Suppressor macrophage treated with lipopolysaccharide for 4 hours (primary cell): ENCODE measurements around the gene C19orf85.
"Not testable (repeated sequence)": the region's sequence is repeated elsewhere in the genome, so short reads cannot be mapped to it uniquely, and the experiment has no call there.

ENCODE experiments used
- DNase-seq: peaks from one replicate; pipeline ENCODE4 v3.0.0-alpha.2; 2020

Gene C19orf85

DNA sequence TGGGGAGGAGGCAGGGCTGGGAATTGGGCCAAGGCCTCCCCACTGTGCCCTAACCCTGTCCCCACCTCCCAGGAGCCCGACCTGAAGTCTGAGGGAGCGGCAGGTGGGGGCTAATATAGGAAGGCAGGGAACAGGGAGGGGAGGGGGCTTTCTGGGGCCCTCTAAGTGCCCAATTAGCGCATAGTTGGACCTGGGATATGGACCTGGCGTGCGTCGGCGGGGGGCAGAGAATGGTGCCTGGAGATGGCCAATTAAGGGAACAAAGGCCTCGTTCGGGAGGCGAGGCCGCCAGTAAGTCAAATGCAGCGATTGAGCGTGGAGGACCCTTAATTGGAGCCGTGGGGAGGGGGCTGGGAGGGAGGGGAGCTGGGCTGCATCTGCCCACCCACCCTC lies at the start of gene C19orf85:
Gene C19orf85, minus strand, starts transcription at position 90 of the 393 bp plus-strand sequence. CDS start 197 bp downstream, outside the sequence.
- no peak for DNase-seq

DNA sequence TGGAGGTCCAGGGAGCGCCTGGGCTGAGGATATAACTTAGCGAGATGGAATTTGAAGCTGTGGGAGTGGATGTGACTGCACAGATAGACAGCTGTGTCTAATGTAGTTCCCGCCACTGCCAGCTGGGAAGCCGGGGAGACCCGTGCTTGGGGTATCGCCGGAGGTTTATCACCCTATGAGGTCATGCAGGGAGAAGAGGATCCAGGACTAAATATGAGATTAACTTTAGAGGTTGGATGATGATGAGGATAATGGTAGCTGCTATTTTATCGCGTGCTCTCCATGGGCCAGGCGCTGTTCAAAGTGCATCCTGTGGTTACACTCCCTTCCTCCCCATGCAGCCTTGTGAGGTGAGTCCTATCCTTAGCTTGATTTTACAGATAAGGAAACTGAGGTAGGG lies 43.6 kb upstream of the C19orf85 start:
- no peak for DNase-seq

- no peak for DNase-seq
Observed at GRCh38 chr19:55504981-55505380, 40.4 kb upstream of the C19orf85 start.

GRCh38 chr19:55504252-55504603 lies 39.7 kb upstream of the C19orf85 start:
- DNase-seq: no peak

DNA sequence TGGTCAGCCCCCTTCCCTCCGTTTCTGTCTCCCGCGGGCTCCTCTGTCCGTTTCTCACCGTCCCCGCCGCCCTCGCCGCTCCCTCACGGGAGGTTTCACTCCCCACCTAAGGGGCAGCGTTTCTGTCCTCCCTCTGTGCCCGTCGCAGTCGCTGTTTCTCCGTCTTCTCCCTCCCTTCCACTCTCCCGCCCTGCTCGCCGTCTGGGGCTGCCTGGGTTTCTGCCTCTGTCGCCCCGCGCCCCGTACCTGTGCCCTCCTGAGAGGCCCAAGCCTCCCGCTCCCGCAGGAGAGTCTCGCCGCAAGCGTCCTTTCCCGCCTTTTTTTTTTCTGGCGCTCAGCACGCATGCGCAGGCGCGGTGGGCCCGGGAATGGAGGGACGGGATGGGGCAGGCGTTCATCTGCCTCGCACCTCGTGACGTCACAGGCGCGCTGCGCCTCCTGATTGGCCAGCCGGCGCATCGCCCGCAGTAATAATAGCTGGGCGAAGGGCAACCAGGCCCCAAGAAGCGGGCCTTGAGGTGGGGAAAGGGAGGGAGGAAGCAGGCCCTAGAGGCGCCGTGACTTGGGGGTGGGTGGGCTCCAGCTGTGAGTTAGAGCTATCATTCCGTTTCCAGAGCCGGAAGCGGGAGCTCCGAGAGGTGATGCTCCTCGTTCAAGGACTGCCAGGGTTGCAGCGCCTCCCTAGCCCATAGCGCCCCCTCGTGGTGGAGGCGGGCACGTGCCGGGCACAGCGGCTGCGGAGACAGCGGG lies 39.1 kb upstream of the C19orf85 start:
- DNase-seq: peak; percentile 96

DNA sequence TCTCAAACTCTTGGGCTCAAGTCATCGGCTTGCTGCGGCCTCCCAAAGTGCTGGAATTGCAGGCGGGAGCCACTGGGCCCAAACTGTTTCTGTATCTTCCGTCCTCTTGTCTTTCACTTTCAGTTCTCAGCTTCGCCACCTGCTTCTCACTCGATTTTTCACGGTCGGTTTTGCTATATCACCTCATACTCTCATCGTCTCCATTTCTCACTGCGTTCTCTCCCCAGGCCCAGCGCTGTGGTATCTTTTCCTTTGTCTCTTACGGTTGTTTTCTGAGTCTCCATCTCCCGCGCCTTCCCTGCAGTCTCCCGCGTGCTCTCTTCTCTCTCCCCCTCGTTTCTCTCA lies 38.6 kb upstream of the C19orf85 start:
- no peak for DNase-seq

DNA sequence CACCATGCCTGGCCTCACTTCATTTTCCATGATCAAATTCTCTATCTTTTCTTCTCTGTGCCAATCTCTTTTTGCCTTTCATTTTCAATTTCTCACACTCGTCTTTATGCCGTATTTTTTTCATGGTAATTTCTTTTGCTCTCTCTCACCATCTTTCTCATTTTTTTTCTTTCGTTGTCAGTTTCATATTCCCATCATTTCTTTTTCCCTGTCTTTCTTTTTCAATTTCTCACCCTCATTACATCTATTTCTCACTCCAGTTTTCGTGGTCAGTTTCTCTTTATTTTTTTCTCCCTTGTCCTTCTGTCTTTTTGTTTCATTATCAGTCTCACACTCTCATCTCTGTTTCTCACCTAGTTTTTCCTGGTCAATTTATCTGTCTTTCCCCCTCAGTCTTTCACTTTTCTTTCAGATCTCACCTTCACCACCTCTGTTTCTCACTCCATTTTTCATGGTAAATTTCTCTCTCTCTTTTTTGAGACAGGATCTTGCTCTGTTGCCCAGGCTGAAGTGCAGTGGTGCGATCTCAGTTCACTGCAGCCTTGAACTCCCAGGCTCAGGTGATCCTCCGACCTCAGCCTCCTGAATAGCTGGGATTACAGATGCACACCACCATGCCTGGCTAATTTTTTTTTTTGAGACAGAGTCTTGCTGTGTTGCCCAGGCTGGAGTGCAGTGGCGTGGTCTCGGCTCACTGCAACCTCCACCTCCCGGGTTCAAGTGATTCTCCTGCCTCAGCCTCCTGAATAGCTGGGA lies 37.8 kb upstream of the C19orf85 start:
- no peak for DNase-seq

DNA sequence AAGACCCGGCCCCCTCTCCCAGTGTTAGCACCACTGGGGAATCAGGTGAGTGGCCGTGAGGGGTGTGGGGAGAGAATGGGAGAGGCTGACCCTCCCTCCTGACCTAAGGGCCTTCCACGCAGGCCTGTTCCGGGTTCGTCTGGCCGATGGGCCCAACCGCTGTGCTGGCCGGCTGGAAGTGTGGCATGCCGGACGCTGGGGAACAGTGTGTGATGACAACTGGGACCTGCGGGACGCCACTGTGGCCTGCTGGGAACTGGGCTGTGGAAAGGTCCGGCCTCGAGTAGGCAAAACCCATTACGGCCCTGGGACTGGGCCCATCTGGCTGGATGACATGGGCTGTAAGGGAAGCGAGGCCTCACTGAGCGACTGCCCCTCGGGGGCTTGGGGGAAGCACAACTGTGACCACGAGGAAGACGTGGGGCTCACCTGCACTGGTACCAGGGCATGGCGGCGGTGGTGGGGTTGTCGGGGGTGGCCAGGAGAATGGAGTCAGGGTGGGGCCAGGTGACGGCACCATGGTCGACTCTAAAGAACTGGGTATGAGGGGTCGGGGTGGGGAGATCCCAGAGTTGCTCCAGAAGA lies 35.9 kb upstream of the C19orf85 start:
- DNase-seq: no peak

DNA sequence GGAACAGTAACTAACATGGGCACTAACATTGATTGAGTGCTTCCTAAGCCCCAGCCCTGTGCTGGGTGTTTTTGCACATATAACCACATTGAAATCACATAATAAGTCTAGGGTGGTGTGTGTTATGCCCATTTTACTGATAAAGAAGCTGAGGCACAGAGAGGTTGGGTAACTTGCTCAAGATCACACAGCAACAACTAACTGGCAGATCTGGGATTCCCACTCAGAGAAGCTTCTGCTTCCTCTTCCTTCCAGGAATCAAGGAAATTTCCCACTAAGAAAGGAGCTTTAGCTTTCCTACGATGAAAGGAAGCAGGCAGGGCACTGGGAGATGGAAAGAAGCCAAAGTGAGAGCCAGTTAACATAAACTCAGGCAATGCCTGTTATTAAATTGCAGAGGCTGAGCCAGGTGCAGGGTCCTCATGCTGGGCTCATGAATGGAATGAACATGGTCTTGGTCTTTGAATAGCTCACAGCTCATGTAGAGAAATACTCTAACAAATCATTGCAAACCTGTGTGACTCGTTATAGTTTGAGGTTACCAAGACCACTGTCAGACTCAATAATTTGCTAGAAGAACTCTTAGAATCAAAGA lies 33.8 kb upstream of the C19orf85 start:
- no peak for DNase-seq

DNA sequence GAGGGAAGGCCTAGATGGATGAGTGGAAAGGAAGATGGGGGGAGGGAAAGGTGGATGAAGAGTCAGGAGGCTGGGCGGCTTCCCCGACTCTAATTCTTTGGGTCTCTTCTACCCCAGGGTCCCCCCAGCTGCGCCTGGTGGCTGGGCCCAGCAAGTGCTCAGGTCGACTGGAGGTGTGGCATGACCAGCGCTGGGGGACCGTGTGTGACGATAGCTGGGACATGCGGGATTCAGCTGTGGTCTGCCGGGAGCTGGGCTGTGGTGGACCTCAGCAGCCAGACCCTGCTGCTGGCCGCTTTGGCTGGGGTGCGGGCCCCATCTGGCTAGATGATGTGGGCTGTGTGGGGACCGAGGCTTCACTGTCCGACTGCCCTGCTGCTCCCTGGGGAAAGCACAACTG lies 33.2 kb upstream of the C19orf85 start:
- no peak for DNase-seq

DNA sequence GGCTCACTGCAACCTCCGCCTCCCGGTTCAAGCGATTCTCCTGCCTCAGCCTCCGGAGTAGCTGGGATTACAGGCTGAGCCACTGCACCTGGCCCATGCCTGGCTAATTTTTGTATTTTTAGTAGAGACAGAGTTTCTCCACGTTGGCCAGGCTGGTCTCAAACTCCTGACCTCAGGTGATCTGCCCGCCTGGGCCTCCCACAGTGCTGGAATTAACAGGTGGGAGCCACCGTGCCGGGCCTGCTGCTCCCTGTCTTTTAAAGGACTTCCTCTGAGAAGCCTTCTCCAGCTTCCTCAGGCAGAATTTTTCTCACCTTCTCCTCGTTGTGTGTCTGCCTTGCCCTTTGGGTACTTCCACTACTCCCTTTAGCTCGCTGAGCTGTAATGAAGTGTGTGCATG lies 32.3 kb upstream of the C19orf85 start:
- not testable (repeated sequence) for DNase-seq

DNA sequence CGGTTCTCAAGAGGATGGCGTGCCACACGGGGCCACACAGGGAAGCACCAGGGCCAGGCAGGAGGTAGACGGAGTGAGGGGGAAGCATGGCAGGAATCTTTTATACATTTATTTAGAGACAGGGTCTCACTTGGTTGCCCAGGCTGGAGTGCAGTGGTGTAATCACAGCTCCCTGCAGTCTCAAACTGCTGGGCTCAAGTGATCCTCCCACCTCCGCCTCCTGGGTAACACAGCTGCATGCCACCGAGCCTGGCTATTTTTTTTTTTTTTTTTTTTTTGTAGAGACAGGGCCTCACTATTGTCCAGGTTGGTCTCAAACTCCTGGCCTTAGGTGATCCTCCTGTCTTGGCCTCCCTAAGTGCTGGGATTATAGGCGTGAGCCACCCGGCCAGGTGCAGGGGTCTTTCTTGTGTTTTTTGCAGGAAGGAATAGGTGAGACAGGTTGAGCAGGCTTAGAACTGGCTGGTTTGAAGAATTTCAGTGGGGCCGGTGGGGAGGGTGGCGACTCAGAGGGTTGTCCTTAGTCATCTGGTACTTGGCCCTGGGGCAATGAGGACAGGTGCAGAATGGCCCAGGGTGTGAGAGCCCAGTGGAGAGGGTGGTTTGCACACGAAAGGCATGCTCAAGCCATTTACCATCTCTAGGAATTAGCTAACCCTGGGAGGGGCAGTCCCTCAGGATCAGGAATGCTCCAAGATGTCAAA lies 31.2 kb upstream of the C19orf85 start:
- no peak for DNase-seq

DNA sequence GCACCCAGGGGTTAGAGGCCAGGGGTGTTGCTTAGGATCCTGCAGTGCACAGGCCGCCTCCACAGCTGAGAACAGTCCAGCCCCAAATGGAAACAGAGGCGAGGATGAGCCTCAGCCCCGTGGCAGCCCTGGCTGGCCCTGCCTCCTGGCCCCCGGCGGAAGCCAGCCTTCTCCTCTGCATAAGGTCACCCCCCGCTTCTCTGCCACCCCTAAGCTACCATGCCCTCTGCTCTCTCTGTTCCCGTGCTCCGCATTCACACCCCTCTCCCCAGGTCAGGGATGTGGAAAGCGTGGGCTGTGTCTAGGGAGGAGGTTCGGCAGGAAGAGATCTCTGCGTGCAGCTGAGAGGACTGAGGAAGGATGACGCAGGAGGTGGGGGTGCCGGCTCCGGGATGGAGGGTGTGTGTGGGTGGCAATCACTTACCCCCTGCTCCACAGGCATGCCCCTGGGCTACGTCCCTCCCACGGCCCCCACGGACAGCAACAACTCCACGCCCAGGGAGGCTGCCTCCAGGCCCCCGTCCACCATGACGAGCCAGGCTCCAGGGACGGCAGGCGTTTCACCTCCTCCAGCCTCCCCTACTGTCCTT lies 29.7 kb upstream of the C19orf85 start:
- DNase-seq: no peak

- no peak for DNase-seq
Observed at GRCh38 chr19:55493645-55494171, 29.2 kb upstream of the C19orf85 start.

DNA sequence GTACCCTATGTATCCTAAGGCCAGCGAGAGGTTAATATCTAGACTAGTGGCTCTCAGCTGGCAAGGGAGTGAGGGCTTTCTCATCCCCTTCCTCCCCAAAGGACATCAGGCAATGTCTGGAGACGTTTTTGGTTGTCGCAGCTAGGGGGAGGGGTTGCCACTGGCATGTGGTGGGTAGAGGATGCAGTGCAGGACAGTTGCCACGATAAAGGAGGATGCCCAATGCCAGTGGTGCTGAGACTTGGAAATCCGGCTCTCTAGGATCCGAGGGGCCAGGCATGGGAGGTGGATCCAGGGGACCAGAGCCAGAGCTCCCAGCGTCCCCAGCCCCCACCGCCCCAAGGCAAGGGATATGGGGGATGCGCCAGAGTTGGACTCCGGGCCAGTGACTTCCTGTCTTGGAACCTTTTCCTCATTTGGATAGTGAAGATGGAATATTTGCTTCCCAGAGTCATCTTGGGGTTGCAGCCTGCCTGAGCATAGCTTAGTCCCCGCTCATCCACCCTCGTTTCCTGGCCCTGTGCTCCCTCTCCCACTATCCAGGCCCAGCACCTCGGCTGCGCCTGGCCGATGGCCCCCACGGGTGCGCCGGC lies 28.6 kb upstream of the C19orf85 start:
- DNase-seq: no peak

- no peak for DNase-seq
Observed at GRCh38 chr19:55492362-55492944, 27.9 kb upstream of the C19orf85 start.

GRCh38 chr19:55491546-55492360 lies 27.2 kb upstream of the C19orf85 start:
- DNase-seq: no peak

- DNase-seq: no peak
Observed at GRCh38 chr19:55490478-55491432, 26.2 kb upstream of the C19orf85 start.

DNA sequence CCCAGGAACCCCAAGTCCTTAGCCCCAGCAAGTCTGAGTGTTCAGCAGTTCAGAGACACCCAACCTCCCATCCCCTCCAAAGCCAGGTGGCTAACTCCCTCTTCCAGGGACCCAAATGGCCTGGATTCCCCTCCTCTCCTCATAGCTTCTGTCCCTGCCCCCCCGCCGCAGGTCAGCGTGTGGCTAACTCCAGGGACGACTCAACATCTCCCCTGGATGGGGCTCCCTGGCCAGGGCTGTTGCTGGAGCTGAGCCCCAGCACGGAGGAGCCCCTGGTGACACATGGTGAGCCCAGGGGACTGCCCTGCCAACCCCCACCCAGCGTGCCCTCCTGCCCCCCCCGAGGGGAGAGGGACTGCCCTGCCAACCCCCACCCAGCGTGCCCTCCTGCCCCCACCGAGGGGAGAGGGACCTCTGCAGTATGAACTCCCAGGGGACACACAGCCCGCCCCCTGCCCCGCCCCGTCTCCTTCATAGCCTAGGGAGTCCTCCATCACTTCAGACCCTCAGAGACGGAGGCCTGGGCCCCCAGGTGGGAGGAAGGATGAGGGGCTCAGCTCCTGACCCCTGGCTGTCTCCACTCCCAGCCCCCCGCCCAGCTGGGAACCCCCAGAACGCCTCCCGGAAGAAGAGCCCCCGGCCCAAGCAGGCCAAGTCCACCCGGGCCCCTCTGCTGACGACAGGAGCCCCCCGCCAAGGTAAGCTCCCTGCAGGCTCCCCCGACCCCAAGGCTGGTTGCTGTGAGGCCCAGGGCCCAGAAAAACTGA lies 25.3 kb upstream of the C19orf85 start:
- DNase-seq: no peak
